GM18498 (cell line): ENCODE measurements around the gene SLC34A1.
A peak's percentile ranks its signal among the peaks of the same experiment; 100 is the strongest.
"Not testable (repeated sequence)": the region's sequence is repeated elsewhere in the genome, so short reads cannot be mapped to it uniquely, and the experiment has no call there.

Source experiments
- ATAC-seq: cut with Tn5 transposase; IDR thresholded peaks from one replicate; pipeline ENCODE4 v1.9.1; 2021; ENCODE audit warnings: mild to moderate bottlenecking, moderate library complexity; ENCODE audit not compliant: unreplicated experiment

The SLC34A1 gene

DNA sequence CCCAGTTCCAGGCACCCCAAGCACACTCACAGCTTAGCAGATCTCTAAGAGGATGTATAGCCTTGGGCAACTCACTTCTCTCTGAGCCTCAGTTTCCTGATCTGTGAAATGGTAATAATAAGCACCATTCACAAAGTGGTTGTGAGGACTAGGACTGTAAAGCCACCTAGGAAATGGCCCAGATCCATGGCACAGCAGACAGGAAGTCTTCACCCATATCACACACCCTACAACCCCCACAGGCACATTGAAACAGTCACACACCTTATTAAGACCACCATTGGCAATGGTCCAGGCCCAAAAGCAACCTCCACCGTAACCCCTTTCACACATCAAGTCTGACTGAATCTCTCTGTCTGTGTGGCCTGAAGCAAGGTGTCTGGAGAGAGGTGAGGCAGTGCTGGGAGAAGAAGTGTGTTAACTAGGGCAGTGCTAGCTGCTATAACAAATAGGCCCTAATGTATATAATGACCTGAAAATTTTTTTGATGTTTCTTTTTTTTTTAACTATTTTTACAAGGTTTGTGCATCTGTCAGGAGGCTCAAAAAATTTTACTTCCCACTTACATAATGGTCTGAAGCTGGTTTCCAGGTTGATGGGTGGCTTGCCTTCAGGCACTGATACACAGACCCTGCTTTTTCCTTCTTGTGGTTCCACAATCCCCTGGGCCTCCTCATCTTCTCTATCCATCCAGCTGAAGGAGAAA lies 28.9 kb upstream of the SLC34A1 start:
- ATAC-seq: no peak

DNA sequence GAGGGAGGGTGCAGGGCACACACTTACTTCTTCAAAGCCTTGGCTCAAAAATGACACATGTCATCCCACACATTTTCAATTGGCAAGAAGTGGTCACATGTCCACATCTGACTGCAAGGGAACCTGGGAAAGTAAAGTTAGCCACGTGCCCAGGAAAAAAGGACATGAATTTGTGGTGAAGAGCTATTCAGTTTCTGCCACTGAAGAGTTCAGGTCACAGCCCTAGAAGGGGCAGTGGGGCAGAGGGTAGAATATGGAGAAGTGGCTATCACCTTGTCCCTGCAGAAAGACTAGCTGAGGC lies 28.4 kb upstream of the SLC34A1 start:
- no peak for ATAC-seq

DNA sequence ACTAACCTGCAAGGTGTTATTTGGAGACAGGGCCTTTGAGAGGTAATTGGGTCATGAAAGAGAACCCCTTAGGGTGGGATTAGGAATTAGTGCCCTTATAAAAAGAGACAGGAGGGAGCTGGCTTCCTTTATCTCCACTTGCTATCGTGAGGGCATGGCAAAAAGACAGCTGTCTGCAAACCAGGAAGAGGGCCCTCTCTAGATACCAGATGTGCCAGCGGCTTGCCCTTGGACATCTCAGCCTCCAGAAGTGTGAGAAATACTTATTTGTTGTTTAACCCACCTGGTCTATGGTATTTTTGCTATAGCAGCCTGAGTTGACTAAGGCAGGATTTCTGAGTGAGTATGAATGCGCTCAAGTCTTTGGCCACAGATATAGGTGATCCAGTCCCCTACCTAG lies 27.5 kb upstream of the SLC34A1 start:
- ATAC-seq: no peak

DNA sequence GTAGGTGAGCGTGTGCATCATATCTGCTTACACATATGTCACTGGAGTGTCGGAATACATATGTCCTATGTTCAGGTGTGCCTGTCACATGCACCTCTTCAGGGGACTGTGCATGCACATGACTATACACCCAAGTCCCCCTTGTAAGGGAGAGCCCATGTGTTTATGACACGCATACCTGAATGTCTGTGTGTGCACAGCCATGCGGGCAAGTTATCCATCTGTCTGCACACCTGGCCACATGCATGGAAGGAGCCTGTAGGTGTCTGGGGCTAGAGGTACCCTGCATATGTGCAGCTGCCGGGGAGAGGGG lies 27.1 kb upstream of the SLC34A1 start:
- no peak for ATAC-seq

DNA sequence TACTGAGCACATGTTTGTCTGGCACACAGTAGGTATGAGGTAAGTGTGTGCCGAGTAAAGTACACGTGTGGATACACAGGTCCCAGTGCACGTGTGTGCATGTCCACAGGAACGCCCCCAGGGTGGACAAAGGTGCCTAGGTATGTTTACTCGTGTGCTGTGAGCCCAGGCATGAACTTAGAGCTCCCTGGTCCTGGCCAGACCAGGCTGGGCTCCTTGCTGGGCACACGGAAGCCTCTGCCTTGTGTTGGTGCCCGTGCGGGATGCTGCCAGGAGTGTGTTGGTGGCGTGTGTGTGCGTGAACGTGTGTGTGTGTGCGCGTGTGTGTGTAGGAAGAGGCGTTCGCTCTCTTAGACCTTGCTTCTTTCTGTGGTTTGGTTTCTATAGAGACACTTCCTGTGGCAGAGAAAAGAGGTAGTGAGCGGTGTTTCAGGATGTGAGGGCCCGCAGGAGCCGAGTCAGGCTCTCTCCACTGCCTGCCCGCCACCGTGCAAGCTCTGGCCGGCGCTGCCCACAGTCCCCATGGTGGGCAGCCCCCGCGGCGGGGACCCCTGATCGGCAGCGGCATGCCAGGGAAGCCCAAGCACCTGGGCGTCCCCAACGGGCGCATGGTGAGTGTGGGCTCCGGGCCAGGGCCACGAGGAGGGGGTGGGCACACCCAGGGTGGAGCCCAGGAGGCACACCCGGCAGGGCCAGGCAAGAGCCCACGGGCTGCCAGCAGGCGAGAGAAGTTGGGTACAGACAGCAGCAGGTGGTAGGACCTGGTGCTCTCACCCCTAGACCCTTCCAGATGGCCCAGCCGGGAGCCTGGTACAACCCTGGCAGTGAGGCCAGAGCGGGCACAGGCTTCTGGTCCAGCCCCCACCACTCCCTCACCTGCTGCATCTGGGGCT lies 26.5 kb upstream of the SLC34A1 start, which contains the start of gene RGS14:
Gene RGS14 (plus strand): TSS at position 466 of the 893 bp plus-strand sequence. CDS start 101 bp downstream, at position 567.
- ATAC-seq: peak; percentile 93

DNA sequence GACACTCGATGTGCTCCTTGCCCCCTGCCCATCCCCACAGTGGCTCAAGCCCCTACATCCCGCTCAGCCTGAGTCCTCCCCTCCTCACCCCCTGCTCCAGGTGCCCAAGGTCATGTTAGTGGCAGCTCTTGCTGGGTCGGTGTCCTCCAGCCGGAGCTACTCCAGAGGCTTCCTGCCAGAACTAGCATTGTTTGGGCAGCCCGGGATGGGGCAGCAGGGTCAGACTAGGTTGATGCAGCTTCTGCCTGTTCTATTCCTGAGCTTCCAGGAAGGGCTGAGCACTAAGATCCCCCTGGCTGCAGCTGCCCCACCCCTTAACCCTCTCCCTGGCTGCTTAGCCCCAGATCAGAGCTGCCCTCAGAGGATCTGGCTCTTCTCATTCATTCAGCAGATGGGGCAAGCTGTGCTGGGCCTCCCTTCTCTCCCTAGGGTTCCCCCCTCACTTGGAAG lies 25.8 kb upstream of the SLC34A1 start:
- ATAC-seq: no peak

DNA sequence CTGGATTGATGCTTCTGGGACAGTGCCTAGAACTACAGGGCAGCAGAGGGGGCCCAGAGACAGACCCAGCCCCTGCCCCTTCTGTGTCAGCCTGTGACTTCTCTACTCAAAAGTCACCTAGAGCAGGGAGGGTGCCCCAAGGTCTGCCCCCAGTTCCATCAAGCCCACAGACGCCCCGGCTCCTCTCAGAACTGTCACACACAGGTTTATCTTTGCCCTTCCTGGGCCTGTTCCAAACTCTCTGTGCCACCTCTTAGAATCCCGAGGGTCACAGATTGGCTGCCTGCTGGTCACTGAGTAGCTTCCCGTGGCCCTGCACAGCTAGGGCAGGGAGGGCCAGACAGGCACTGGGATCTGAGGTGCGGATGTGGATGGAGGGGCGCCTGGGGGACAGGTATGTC lies 24.8 kb upstream of the SLC34A1 start:
- ATAC-seq: no peak

DNA sequence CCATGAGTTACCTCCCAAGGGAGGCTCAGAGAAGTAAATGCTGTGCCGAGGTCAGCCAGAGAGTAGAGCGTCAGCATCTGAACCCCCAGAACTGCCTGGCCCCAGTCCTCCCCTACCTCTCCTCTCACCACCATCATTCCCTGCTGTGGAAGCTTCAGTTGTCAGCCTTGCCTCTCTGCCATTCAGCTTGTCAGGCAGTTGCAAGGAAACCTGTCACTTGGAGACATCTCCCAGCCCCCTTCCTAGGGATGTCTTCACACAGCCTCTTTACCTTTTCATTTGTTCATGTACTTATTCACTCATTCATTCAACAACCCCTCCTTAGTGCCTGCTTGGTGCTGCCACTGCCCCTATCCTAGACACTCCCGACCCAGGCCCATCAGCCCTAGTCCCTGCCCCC lies 24.4 kb upstream of the SLC34A1 start:
- no peak for ATAC-seq

DNA sequence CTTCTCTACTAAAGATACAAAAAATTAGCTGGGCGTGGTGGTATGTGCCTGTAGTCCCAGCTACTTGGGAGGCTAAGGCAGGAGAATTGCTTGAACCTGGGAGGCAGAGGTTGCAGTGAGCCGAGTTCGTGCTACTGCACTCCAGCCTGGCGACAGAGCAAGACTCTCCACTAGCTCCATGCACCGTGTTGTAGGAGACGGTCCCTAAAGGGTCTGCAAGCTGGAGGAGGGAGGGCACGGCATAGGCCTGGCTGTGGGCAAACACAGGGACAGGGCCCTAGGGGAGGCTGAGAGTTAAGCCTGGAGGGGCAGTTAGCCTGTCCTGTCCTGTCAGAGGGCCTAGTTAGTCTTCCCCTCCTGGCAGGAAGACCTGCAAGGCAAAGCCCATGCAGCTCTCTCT lies 23.5 kb upstream of the SLC34A1 start:
- not testable (repeated sequence) for ATAC-seq

DNA sequence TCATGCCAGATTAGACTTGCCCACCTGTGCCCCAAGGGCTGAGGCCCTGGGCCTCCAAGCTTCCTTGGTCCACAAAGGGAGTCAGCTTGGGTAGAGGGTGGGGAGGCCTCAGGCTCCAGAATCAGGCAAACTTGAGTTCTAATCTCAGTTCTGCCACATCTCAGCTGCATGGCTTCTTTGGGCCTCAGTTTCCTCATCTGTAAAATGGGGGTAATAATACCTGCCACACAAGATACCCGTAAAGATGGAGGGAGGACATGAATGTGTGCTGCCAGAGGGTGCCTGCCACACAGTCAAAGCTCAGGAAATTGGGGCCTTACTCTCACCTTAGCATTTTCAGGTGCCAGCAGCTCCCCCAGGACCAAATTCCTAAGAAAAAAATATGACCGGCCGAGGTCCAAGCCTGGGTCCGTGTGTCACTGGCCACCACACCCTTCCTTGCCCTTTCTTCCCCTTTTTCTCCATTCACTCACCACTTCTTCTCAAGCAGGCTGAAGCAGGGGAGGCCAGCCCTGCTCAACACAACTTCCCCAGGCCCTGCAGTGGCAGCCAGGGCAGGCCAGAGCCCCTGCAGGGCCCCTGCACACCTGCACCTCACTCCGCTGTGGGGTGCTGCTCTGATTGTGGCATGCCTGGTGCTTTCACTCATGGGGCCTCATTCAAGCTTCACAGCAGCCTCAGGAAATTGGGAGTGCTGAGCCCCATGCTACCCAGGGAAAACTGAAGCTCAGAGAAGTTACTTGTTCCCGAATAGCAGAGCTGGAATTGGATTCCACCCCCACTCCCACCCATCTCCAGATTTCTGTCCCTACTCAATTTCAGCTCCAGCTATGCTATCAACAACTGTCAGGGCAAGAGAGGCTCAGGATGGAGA lies 22.6 kb upstream of the SLC34A1 start:
- ATAC-seq: no peak

DNA sequence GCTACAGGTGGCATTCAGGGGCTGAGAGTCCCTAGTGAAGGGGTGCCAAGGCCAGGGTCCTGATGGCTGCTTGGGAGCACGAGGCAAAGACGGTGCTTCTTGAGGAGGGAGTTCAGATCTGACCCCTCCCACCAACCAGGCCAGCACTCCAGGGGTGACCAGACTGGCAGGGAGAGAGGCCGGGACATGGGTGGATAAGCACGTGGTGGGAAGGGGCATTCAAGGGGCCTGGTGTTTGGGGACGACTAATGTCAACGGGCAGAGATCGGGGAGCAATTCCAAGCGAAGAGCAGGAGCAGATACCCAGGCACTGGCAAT lies 22.0 kb upstream of the SLC34A1 start:
- no peak for ATAC-seq

DNA sequence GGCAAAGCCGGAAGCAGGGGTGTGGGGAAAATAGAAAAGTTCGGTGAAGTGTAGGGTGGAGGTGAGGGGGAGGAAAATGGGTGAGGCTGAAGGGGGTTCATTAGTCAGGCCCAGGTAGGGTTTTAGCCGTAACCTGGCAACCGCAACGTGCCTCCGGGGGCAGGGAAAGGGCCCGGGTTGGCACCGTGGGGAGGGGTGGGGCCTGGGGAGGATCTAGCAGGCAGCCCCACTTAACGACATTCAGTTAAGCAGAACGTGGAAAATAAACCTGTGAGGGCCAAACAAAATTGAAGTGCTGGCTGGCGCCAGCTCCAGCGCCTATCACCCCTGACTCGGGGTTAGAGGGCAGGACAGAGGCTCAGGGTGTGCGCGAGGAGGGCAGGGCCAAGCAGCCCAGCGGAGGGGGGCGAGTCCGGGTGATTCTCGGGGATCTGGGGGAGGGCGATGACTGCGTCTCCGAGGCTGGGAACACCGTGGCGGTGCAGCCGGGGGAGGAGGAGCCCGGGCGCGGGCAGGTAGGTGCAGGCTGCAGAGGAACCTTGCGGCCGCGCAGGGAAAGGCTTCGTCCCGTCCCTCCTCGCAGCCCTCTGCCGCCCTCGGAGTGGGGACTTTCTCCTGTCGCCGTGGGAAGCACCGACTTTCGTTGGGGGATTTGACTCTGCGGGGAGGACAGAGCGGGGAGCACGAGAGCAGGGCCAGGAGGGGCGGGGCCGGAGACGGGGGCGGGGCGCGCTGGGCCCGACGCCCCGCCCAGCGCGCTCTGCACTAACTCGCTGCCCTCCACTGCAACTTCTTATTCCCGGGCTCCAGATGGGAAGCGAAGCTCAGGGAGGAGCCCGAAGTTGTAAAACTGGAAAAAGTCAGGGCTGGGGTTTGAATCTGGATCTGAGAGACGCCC lies 21.4 kb upstream of the SLC34A1 start:
- ATAC-seq: peak; percentile 50

DNA sequence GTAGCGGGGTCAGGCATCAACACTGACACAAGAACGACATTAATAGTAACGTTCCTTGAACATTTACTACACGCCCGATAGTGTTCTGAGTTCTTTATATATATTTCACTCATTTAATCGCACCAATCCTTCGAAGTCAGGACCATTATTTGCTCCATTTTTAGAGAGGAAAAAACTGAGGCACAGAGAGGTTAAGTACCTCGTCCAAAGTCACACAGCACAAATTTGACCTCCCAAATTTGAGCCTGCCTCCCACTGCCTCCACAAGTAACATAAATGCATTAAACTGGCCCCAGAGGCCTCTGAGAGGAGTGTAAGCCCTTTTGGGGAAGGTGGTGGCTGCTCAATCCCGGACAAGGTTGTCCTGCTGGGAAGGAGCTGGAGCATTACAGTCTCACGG lies 20.7 kb upstream of the SLC34A1 start:
- ATAC-seq: no peak

DNA sequence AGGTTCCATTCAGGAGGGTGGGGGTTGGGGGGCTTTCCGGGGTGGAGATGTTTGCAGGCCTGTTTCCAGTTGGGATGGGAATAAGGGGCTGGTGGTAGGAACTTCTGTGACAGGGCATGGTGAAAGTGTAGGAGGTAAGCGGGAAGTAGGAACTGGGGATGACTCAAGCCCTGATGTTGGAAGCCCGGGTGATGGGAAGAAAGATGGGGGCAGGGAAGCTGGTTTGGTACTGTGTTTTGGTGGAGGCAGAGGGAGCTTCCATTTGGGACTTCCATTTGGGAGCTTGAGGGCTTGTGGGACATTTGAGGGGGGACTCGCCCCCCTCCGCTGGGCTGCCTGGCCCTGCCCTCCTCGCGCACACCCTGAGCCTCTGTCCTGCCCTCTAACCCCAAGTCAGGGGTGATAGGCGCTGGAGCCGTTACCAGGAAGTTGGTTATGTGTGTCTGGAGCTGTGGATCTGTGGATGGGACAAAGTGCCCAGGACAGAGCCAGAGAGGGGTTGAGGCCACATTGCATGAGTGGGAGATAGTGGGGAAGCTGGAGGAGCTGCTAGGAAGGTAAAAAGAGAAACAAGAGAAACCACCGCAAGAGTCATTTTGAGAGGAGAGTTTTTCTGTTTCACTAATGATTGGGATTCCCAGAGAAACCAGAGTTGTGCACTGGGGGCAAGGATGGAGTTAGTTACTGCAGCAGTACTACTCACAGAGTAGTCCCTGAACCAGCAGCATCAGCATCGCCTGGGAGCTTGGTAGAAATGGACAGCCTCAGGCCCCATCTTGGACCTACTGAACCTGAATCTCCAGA lies 19.9 kb upstream of the SLC34A1 start:
- ATAC-seq: no peak

DNA sequence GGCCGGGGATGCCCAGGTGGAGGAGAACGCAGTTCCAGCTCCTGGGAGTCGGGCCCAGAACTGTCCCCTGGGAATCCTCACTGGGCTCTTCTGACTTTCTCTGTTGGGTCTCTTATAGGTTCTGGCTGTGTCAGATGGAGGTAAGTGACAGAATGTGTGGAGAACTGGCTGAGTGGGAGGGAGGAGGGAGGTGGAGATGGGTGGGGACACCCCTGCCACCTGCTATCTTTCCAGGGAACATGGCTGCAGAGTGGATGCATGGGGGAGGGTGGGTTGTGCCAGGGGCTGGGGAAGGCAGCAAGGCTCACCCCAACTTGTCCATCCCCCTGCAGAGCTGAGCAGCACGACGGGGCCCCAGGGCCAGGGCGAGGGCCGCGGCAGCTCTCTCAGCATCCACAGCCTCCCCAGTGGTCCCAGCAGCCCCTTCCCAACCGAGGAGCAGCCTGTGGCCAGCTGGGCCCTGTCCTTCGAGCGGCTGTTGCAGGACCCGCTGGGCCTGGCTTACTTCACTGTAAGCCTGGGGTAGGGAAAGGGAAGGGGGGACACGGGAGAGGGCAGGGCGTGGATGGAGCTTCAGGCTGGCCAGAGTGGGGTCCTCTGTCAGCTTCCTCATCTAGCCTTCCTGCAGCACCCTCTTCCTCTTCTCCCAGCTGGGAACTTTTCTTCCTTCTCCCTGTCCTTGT lies 18.2 kb upstream of the SLC34A1 start:
- no peak for ATAC-seq

DNA sequence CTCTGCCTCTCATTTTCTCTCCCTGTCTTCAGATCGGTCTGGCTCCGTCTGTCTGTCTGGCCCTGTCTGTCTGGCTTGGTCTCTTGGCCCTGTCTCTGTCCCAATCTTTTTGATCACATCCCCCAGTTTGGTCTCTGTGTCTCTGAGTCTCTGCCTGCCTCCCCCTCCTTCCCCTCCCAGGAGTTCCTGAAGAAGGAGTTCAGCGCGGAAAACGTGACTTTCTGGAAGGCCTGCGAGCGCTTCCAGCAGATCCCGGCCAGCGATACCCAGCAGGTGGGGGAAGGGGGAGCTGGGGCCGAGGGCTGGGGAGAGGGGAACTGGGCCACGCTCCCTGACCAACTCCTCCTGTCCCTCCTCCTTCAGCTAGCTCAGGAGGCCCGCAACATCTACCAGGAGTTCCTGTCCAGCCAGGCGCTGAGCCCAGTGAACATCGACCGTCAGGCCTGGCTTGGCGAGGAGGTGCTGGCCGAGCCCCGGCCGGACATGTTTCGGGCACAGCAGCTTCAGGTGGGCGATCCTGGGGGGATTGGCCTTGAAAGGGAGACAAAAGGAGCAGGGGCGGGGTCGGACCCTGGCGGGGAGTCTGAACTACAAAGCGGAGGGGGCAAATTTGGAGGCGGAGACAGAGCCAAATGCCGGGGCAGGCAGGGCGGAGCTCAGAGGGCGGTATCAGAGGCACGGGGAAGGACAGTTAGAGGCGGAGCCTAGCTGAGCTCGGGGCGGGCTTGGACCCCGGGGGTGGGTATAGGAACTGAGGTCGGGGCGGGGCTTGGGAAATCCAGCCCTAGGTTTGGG lies 17.5 kb upstream of the SLC34A1 start:
- no peak for ATAC-seq

DNA sequence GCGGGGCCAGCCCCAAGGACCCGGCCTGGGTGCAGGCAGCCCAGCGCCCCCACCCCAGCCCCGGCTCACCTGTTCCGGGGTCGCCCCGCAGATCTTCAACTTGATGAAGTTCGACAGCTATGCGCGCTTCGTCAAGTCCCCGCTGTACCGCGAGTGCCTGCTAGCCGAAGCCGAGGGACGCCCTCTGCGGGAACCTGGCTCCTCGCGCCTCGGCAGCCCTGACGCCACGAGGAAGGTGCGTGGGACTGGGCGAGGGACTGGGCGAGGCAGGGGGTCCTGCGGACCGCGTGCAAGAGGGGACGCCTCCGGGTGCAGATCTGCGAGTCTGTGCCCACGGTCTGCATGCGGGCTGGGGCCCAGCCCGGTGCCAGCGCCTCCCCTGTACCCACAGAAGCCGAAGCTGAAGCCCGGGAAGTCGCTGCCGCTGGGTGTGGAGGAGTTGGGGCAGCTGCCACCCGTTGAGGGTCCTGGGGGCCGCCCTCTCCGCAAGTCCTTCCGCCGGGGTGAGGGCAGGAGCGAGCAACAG lies 16.8 kb upstream of the SLC34A1 start:
- no peak for ATAC-seq
